Activated CD4-positive, alpha-beta T cell treated with anti-CD3 and anti-CD28 coated beads, Interleukin-2, amount 50 U/mL, for 4 hours (primary cell): ENCODE results near the gene CD82.

ENCODE experiments used
- DNase-seq, 2 experiments: peaks; one replicate each; pipeline ENCODE4 v3.0.0-alpha.2; 2020

The CD82 gene

DNA sequence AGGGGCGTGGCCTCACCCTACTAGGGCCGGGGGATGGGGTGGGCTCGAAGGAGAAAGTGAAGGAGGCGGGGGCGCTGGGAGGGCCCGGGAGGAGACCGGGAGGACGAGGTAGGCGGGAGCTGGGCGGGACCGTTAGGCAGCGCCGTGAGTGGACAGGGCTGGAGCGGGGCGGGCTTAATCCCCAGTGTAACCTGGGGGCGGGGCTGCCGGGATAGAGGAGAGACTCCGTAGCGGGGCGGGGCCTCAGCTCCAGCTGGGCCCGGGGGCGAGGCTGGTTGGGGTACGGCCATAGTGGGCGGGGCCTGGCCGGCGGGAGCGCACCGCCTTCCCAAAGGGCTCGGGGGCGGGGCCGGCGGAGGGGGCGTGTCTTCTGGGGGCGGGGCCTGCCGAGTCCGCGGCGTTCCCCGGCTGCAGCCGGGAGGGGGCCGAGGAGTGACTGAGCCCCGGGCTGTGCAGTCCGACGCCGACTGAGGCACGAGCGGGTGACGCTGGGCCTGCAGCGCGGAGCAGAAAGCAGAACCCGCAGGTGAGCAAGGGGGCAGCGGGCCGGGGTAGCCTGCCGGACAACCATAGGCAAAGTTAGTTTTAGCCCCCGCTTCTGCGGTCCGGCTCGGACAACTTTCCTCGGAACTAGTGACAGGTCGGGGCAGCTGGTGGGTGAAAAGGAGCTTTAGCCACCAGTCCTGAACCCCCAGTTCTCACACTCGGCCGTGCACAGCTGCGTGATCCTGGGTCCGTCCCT, at the start of gene CD82:
Gene CD82 (plus strand): TSS at position 453 of the 742 bp plus-strand sequence. CDS start 29,000 bp downstream, outside the sequence.
- peak; percentile 97 for DNase-seq

DNA sequence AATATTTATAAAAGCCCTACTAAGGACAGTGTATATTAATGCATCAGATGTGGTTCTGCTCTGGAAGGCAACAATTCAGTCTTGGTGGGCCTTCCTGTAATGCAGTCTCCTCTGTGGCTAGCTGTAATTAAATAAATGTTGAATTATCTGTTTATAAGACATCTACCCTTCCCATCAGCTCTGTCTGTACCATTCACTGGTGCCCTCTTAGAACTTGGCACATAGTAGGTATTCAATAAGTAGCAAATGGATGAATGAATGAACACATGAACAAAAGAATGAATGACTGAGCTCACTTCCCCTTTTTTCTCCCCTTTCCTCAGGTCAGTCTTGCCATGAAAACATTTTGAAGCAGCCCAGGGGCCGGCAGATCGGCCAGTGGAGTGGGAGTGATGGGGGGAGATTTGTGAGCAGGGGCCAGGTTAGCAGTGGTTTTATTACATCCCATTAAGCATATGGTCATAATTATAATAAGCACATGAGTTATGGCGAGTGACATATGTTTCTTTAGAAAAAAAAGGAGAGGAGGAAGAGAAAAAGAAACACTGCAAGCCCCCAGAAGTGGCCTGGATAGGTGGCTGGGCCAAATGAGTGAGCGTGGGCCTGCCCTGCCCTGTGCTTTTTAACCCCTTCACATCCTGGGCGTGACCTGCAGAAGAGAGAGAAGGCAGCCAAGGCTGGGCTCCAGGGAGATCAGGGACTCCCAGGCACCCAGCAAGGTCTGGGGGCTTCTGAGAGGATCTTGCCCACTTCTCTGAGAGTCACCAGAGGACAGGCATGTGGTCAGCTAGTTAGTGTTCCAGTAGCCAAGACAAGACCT, 48.6 kb upstream of the CD82 start:
- no peak for DNase-seq

DNA sequence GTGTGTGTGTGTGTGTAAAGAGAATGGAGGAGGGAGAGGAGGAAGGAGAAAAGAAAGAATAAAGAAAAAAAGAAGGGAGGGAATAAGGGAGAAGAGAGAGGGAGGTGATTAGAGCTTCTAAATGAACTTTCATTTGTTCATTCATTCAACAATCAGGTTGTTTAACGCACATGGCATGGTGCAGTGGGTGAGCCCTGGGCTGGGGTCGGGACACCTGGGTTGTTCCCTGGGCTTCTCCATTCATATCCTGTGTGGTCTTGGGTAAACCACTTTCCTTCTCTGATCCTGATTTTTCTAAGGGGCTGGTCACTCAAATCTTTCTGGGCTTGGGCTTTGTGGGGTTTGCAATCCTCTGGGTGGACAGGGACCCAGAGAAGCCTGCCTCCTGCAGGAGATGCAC, 47.9 kb upstream of the CD82 start:
- no peak for DNase-seq

DNA sequence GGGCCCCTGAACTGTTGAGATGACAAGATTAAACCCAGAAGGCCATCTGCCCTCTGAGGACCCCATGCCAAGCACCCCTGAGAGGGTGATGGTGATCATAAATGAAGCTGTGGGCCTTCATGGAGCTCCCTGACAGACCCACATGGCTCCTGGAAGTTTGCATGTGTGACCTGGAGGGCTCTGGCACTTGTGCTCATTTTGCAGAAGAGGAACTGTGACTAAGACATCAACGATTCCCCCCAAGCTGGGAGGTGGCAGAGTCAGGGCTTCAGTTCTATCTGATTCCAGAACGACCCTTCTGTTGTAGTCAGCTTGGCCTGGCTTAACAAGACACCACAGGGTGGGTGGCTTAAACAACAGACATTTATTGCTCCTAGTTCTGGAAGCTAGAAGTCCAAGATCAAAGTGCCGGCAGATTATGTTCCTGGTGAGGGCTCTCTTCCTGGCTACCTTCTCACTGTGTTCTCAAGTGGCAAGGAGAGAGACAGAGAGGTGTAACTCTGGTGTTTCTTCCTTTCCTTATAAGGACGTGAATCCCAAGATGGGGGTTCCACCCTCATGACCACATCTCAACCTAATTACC, 46.4 kb upstream of the CD82 start:
- DNase-seq: no peak

DNA sequence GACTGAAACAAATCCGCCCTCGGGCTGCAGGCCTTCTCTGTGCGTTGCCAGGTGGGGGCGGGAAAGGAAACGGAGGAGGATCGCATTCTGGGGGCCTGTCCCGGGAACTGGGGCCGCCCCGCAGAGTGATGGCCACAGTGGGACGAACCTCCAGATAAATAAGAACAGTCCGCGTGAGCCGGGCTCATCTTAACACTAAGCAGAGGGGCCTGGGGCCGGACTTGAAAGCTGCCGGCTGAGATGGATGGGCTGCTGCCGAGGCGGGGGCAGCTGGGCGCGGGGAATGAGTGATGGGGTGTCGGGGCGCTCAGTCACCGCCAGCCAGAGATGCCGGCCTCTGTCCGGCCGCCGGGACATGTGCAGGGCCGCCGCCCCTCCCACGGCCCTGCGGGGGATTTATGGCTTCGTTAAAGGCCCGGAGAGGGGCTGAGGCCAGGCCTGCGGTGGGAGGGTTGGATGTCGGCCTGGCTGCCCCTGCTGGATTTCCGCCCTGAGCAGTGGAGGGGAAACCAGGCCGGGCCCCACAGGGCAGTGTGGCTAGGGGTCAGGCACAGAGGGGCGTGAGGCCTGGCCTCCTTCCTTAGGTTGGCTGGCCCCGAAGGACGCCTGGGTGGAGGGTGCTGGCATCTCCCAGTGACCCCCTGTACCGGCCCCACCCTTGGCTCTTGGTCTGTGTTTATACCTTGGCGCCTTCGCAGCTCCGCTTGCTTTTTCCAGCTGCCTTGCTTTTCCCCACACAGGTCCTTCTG, 45.3 kb upstream of the CD82 start:
- DNase-seq: no peak

DNA sequence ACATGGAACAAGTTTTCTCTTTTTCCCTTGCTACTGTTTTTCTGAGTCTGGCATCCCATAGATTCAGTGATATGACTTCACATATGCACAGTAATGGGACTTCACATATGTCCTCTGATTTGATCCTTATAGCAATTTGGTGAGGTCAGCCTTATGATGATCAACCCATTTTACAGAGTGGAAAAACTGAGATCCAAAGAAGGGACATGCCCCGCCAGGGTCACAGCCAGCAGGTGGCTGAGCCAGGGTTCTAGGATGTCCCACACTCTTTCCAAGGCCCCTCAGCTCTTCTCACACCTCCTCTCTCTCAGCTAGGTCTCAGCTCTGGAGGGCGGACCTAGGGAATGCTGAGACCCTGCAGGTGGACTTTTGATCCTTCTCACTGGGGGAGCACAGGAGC, 44.3 kb upstream of the CD82 start:
- no peak for DNase-seq

- no peak for DNase-seq
Observed at GRCh38 chr11:44522294-44522693, 43.2 kb upstream of the CD82 start.

DNA sequence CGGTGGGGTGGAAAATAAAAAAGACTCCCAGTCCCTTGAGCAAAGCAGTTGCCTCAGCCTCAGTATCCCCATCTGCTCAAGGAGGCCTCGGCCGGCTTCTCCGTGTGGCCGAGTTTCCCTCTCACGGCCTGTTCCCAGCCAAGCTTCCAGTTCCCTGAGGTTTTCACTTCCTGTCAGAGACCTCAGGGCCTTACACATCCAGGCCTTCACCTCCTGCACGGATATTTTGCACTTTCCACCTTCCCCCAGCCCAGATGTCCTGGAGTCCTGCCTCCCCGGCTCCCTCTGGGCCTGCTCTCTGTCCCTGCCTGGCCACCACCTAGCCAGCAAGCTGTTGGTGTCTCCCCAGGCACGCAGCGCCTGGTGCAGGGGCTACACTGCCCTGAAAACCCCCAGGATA, 41.1 kb upstream of the CD82 start:
- DNase-seq: no peak

GRCh38 chr11:44524751-44525201, 40.7 kb upstream of the CD82 start:
- DNase-seq: no peak

GRCh38 chr11:44525473-44526252, 39.8 kb upstream of the CD82 start:
- no peak for DNase-seq

DNA sequence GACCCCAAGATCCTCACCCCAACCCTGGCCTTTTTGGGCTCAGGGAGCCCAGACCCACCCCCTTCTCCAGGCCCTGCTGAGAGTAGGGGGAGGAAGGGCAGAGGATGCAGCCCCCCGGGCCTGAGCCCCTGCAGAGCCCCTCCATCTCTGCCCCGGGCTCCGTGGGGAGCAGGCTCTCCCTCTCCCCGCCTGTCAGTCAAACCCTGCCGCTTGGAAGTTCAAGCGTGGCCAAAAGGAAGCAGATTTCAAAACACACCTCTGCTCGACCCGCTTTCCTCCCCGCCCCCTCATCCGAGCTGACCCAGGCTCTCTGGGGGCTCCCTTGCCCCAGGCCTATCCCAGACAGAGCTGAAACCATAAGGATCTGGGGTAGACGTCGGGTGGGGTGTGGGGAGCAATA, 39.0 kb upstream of the CD82 start:
- no peak for DNase-seq

DNA sequence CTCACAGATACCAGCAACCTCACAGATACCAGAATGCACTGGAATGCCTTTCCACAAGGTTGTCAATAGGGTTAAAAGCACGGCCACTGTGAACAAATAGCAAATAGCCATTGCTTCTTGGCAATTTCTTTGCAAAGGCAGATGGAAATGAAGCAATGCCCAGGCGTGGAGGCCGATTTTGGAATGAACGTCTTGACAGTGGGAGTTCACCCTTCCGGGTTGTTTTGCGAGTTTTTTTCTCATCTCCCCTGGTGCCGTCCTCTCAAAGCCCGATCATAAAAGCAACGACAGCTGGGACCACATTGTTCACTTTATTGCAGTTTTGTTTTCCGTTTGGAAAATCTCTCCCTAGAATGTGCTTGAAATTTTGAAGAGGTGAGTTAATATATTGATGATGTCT, 38.0 kb upstream of the CD82 start:
- no peak for DNase-seq

- no peak for DNase-seq
Observed at GRCh38 chr11:44528103-44528502, 37.4 kb upstream of the CD82 start.

GRCh38 chr11:44528581-44528980, 36.9 kb upstream of the CD82 start:
- no peak for DNase-seq

DNA sequence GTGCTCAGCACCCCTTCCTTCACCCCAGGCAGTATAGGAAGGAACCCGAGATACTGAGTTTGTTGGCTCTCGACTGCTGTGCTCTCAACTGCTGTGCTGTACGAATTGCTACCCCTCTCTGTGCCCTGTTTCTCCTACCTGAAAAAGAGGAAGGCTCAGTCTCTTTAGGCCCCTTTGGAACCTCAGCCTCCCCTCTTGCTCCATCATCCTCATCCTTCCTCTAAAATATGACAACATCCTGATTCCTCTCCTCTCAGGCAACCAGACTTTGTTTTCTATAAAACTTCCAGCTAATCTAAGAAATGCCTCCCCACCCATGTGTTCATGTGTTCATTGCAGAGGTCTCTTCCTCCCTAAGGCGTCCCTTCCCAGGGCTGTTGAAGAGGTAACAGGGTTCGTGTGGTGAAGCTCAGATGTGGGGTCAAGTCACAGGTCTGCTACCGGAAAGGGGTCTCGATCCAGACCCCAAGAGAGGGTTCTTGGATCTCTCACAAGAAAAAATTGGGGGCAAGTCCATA, 35.5 kb upstream of the CD82 start:
- DNase-seq: no peak

- no peak for DNase-seq
Observed at GRCh38 chr11:44530413-44531115, 34.9 kb upstream of the CD82 start.

GRCh38 chr11:44531116-44531504, 34.4 kb upstream of the CD82 start:
- no peak for DNase-seq

DNA sequence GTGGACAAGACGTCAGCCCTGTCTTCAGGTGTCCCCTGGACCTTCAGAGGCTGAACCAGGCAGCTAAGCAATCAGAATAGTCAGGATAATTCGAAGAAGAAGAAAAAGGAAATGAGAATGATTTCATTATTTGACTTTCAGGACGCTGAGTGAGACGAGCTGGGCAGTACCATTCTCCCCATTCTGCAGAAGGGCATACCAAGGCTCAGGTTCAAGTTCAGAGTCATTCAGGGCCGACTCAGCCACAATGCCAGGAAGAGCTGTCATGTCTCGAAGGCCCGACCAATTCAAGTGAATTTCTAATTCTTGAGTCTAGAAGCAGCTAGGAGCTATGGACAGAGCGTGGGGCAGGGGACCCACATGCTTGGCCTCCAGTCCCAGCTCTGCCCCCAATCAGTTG, 33.8 kb upstream of the CD82 start:
- no peak for DNase-seq

DNA sequence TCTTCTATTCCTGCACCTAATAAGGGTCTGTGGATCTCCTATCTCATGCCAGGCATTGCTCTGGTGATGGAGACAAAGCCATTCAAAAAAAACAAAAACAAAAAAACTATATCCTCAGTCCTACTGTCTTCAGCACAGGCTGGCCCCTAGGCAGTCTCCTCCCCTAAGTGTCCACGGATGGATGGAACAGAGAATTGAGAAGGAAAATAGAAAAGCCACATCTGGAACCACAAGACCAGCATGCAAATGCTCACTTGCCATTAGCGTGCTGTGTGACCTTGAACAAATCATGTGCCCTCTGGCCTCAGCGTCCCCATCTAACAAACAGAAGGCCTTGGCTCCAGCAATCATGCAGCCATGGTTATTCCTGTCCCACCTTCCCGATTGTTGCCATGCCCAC, 32.7 kb upstream of the CD82 start:
- DNase-seq: no peak

- DNase-seq: no peak
Observed at GRCh38 chr11:44533921-44534711, 31.3 kb upstream of the CD82 start.
